Astrocyte of the spinal cord (primary cell): ENCODE results near the gene SYN1.

ENCODE experiments used
- DNase-seq: peaks from one replicate; pipeline ENCODE4 v3.0.0; 2011; ENCODE audit warnings: low read depth, low spot score
- H3K4me3 ChIP-seq: 2 replicates; pipeline ENCODE4 v1.5.1; 2011; ENCODE audit warnings: low read depth, mild to moderate bottlenecking, low read length, moderate library complexity
- in situ Hi-C: cut with HindIII; loops from 2 replicates; pipeline ENCODE4 v1.10.0; 2017; ENCODE audit warnings: low sequenced_read_pairs
- TF ChIP-seq, protein P1 (sequence below): IDR thresholded peaks from 2 replicates; pipeline ENCODE4 v1.5.1; 2012; ENCODE audit warnings: low read depth, mild to moderate bottlenecking, low read length, inconsistent platforms

The SYN1 gene

GRCh38 chrX:47581731-47582647 lies 37.7 kb downstream of the SYN1 start, which contains the start of gene TIMP1:
Gene TIMP1 (plus strand): TSS chrX:47582436. CDS start chrX:47583416, 980 bp downstream.
- TF ChIP-seq, protein P1, sequence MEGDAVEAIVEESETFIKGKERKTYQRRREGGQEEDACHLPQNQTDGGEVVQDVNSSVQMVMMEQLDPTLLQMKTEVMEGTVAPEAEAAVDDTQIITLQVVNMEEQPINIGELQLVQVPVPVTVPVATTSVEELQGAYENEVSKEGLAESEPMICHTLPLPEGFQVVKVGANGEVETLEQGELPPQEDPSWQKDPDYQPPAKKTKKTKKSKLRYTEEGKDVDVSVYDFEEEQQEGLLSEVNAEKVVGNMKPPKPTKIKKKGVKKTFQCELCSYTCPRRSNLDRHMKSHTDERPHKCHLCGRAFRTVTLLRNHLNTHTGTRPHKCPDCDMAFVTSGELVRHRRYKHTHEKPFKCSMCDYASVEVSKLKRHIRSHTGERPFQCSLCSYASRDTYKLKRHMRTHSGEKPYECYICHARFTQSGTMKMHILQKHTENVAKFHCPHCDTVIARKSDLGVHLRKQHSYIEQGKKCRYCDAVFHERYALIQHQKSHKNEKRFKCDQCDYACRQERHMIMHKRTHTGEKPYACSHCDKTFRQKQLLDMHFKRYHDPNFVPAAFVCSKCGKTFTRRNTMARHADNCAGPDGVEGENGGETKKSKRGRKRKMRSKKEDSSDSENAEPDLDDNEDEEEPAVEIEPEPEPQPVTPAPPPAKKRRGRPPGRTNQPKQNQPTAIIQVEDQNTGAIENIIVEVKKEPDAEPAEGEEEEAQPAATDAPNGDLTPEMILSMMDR, result no peak

GRCh38 chrX:47579537-47579936 lies 40.1 kb downstream of the SYN1 start:
- no peak overlapping the region for H3K4me3 ChIP-seq
- TF ChIP-seq, protein P1, result no peak
- DNase-seq, result peak; percentile 70
- in situ Hi-C loops, result no loop called here

More at GRCh38 chrX:47581731-47582647, 37.7 kb downstream of the SYN1 start, which contains the start of gene TIMP1:
- in situ Hi-C loops, result no loop called here
- DNase-seq, result peak; percentile 92
- peak within 1 kb of the TSS; percentile 73 for H3K4me3 ChIP-seq

GRCh38 chrX:47578692-47579091 lies 41.0 kb downstream of the SYN1 start:
- DNase-seq, result no peak
- in situ Hi-C loops, result no loop called here
- TF ChIP-seq, protein P1, result no peak
- H3K4me3 ChIP-seq, result no peak overlapping the region

DNA sequence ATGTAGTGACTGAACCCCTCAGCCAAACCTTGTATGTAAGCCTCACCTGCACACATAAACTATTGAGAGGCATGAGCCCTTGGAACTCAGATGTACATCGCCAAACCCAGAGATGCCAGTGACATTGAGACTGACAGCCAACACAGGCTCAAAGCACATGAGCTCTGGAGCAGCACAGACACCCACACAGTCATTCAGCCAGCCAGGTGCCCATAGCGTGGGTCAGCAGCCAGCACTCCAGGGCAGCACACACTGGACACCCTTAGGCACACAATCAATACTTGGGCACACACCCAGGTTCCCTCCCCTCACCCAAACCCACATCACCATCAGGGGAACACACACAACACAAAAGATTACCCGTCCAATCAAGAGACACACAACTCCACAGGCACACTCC lies 41.8 kb downstream of the SYN1 start:
- DNase-seq, result no peak
- in situ Hi-C loops, result no loop called here
- TF ChIP-seq, protein P1, result no peak
- no peak overlapping the region for H3K4me3 ChIP-seq

GRCh38 chrX:47577424-47577823 lies 42.2 kb downstream of the SYN1 start:
- TF ChIP-seq, protein P1, result no peak
- no peak overlapping the region for H3K4me3 ChIP-seq
- in situ Hi-C loops, result no loop called here
- DNase-seq, result no peak

- no peak for DNase-seq
- in situ Hi-C loops, result no loop called here
- no peak overlapping the region for H3K4me3 ChIP-seq
- TF ChIP-seq, protein P1, result no peak
These were observed 43.4 kb downstream of the SYN1 start for GRCh38 chrX:47576021-47576898.
